ENCODE data around the gene DCST2.
A peak's percentile ranks its signal among the peaks of the same experiment; 100 is the strongest.
"Not testable (repeated sequence)": the region's sequence is repeated elsewhere in the genome, so short reads cannot be mapped to it uniquely, and the experiment has no call there.

Gene DCST2

DNA sequence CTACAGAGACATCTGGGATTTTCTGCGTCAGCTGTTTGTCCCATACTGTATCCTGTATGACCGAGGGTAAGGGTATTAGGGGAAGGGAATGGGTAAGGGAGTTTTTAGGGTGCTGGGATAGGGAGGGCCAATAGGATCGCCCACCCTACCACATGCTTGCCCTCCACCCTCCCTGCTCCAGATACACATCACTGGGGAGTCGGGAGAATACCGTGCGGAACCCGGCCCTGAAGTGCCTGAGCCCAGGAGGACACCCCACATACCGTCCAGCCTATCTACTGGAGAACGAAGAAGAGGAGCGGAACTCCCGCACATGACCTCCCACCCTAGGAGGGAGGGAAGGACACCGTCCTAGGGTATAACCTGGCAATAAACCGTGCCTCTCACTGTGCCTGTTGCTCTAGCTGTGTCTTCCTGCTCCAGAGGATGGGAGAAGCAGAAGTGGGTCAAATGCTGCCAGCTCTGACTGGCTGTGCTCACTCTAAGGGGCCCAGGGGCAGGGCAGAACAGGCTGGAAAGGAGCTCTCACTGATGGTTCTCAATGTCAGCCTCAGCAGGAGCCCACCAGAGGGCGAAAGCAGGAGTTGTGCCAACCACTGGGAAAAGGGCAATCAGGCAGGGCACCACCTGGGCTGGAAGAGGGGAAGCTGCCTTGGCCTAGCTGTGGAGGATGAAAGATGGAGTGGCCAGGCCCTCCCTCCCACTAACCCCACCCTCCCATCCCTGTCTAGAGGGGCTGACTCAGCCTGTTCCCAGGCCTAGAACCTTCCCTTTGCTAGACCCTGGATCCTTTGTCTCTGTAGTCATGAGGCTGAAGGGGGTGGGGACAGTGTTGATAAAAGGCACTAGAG lies 40.6 kb downstream of the DCST2 start:
- Mint-ChIP-seq H3K36me3 (peaks cover 7% of the 10 kb centered on the region), H3K27ac (no peak overlapping the region), H3K4me1 (peaks cover 38% of the 10 kb centered on the region), H3K9me3 (no peaks in the 10 kb centered on the region), H3K27me3 (no peaks in the 10 kb centered on the region), H3K4me3 (no peak overlapping the region)

DNA sequence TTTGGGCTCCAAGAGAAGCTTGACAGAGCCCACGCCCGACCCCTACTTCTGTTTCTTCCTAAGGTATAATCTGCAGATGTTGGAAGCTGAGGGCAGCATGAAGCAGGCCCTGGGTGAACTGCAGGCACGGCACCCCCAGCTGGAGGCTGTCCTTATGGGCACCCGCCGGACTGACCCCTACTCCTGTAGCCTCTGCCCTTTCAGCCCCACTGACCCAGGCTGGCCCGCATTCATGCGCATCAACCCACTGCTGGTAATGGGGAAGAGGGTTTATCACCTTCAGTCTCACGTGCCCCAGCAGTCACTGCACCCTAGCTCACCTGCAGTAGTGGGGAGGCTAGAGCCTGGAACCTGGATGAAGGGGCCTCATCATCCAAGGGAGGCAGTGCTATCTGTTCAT lies 43.3 kb downstream of the DCST2 start:
- Mint-ChIP-seq H3K27ac (no peak overlapping the region), H3K27me3 (no peaks in the 10 kb centered on the region), H3K4me3 (no peak overlapping the region), H3K4me1 (peaks cover 28% of the 10 kb centered on the region), H3K36me3 (peaks cover 7% of the 10 kb centered on the region), H3K9me3 (no peaks in the 10 kb centered on the region)

DNA sequence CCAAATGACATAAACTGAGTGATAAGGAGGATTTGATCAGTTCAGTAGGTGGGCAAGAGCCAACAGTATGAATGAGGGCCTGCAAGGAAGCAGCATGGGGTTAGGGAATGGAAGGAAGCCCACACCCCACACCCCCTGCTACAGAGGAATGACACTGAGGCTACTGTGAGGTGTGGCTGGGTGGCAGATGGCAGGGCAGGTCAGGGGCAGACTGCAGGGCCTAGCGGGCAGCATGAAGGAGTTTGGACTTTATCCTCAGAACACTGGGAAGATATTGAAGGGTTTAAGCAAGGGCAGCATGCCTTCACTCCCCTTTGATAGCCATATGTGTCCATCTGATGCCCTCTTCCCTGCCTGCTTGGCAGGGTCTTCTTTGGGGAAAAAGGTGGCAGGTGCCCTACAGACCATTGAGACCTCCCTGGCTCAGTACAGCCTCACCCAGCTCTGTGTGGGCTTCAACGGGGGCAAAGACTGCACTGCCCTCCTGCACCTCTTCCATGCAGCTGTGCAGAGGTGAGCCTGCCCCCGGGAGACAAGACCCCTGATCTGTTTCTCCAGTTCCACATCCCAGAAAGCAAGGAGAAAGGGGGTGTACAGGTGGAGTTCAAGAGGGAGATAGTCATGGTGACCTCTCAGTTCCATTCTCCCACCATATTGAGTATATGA lies 44.3 kb downstream of the DCST2 start:
- Mint-ChIP-seq H3K4me1 (peaks cover 32% of the 10 kb centered on the region), H3K27me3 (no peaks in the 10 kb centered on the region), H3K4me3 (no peak overlapping the region), H3K36me3 (peaks cover 7% of the 10 kb centered on the region), H3K27ac (no peak overlapping the region), H3K9me3 (no peaks in the 10 kb centered on the region)

DNA sequence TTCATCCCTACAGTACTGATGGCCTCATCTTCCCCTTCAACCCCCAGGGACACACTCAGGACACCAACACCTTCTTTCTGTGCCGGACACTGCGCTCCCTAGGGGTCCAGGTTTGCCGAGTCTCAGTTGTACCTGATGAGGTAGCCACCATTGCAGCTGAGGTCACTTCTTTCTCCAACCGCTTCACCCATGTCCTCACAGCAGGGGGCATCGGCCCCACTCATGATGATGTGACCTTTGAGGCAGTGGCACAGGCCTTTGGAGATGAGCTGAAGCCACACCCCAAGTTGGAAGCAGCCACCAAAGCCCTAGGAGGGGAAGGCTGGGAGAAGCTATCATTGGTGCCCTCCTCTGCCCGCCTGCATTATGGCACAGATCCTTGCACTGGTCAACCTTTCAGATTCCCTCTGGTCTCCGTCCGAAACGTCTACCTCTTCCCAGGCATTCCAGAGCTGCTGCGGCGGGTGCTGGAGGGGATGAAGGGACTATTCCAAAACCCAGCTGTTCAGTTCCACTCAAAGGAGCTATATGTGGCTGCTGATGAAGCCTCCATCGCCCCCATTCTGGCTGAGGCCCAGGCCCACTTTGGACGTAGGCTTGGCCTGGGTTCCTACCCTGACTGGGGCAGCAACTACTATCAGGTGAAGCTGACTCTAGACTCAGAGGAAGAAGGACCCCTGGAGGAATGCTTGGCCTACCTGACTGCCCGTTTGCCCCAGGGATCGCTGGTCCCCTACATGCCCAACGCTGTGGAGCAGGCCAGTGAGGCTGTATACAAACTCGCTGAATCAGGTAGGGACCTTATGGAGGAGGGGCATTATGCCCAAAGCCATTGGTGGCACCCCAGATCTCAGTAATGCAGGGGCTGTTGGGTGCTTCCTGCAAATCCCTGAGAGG lies 45.3 kb downstream of the DCST2 start:
- Mint-ChIP-seq H3K4me3 (no peak overlapping the region), H3K27me3 (no peaks in the 10 kb centered on the region), H3K4me1 (peaks cover 36% of the 10 kb centered on the region), H3K36me3 (peaks cover 7% of the 10 kb centered on the region), H3K27ac (peak overlapping the region; percentile 12), H3K9me3 (no peaks in the 10 kb centered on the region)

DNA sequence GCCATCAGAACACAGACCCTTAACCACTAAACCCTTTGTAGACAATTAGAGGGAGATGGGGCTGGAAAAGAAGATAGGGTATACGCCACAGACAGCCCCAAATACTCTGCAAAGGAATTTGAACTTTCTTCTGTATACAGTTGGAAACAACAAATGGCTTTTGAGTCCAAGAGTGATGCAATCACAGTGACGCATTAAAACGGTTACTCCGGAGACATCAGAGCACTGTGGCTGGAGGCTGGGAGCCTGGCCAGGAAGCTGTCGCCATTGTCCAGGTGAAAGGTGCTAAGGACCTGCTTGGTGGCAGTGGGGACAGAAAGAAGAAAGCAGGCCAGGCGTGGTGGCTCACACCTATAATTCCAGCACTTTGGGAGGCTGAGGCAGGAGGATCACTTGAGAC lies 46.3 kb downstream of the DCST2 start:
- Mint-ChIP-seq H3K4me1 (peaks cover 33% of the 10 kb centered on the region), H3K9me3 (no peaks in the 10 kb centered on the region), H3K27me3 (no peaks in the 10 kb centered on the region), H3K36me3 (peaks cover 7% of the 10 kb centered on the region), H3K27ac (no peak overlapping the region), H3K4me3 (no peak overlapping the region)

DNA sequence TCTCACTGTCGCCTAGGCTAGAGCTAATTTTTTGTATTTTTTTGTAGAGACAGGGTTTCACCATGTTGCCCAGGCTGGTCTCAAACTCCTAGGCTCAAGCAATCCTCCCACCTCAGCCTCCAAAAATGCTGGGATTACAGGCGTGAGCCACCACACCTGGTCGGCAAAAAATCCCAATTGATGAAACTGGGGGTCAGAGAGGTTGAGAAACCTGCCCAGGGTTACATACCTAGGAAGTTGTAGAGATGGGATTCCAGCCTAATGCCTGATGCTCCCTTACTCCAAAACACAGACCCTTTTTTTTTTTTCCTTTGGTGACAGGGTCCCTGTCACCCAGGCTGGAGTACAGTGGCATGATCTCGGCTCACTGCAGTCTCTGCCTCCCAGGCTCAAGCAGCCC lies 46.8 kb downstream of the DCST2 start:
- H3K36me3 Mint-ChIP-seq, H3K9me3 Mint-ChIP-seq, H3K27me3 Mint-ChIP-seq, H3K4me3 Mint-ChIP-seq, H3K27ac Mint-ChIP-seq: not testable (repeated sequence)
- H3K4me1 Mint-ChIP-seq: peaks cover 32% of the 10 kb centered on the region

DNA sequence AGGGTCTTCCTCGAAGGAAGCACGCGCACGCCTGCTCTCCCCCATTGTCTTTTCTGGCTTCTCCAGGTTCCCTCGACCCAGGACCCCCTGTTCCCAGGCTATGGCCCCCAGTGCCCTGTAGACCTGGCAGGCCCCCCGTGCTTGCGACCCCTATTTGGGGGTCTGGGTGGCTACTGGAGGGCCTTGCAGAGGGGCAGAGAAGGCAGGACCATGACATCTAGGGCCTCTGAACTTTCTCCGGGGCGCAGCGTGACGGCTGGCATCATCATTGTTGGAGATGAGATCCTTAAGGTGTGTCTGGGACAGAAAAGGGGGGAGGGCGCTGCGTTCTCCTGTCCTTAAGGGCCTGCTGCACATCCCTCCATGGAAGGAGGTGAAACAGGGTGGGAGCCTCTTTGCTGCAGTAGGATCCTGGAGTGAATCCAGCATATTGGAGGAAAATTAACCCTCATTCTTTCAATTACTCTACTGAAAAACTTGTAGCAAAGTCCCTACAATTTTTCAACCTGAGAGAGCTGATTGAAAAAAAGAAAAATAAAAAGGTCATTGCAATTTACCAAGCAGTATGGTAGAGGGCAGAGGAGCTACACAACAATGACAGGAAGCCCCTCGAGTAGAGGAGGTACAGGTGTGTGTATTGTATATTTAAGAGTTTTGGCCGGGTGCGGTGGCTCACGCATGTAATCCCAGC lies 49.7 kb downstream of the DCST2 start:
- Mint-ChIP-seq H3K9me3 (no peaks in the 10 kb centered on the region), H3K27ac (no peak overlapping the region), H3K4me1 (peaks cover 22% of the 10 kb centered on the region), H3K4me3 (no peak overlapping the region), H3K27me3 (no peaks in the 10 kb centered on the region), H3K36me3 (peaks cover 3% of the 10 kb centered on the region)

DNA sequence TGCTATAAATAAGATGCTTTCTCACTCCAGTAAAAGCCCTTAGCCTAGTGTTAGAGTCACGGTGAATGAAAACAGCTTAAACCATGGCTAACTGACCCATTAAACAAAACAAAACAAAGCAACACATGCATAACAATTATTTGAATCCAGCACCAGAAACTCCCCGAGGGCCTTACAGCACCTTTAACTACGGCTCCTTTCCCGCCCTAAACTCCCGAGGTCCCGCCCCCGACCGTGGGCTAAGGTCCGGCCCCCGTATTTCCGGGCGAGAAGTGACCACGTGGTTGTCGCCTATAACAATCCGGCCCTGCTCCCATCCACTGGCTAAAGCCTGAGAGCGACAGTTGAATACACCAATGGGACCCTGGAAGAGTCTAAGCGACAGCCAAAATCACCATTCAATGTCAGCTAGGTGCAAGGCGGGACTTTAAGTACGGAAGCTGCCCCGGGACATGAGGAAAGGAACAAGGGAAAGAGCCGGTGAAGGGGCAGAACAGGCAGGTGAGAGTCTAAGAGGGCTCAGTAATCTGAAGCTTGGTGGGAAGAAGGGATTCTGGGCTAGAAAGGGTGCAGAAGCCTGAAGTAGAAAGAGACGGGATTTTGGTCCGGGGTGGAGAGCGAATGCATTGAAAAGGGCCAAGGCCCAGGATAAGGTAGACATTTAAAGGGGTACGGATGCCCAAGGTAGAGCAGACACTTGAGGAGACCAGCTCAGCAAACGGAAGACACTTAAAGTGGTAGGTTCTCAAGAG lies 50.5 kb downstream of the DCST2 start, which contains the start of gene FLAD1:
TSS of gene FLAD1 (plus strand) at position 448 of the 752 bp plus-strand sequence. CDS start 351 bp downstream, outside the sequence.
- Mint-ChIP-seq H3K4me1 (peaks cover 13% of the 10 kb centered on the region), H3K27ac (peak within 1 kb of the TSS; percentile 41), H3K36me3 (peaks cover 2% of the 10 kb centered on the region), H3K27me3 (no peaks in the 10 kb centered on the region), H3K4me3 (no peak within 1 kb of the TSS), H3K9me3 (no peaks in the 10 kb centered on the region)

DNA sequence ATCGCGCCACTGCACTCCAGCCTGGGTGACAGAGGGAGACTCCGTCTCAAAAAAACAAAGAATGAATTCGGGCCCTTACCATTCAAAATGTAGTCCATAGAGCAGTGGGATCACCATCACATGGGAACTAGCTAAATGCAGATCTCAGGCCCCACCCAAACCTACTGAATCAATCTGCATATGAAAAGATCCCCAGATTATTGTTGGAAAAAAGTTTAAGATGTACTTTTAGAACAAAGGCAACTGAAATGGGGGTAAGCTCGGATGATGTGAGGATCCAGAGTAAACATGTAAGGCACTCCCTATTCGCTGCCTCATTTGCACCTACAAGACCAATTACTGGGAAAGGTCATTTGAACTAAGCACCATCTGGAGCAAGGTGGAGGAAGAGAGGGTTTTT lies 51.2 kb downstream of the DCST2 start:
- Mint-ChIP-seq H3K27ac (peak overlapping the region; percentile 41), H3K4me1 (peaks cover 12% of the 10 kb centered on the region), H3K36me3 (peaks cover 2% of the 10 kb centered on the region), H3K4me3 (no peak overlapping the region), H3K27me3 (no peaks in the 10 kb centered on the region), H3K9me3 (no peaks in the 10 kb centered on the region)

DNA sequence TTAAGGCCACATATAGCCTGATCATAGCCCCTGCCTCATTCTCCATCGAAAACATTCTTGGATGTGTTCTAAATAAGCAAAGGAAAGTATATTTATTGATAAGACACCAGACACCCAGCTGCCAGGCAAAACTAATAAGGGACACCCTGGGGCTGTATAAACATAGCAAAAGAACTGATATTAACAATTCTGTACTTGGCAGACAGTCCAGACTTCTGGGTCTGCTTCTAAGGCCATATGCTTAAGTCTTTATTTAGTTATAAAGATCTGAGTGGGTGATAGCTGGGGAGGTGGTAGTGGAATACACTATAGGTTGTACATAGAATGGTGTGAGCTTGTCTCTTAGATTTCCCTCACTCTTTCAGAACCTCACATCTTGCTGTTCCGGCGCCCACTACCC lies 55.2 kb downstream of the DCST2 start:
- H3K4me1 Mint-ChIP-seq: no peaks in the 10 kb centered on the region
- H3K4me3 Mint-ChIP-seq: no peak overlapping the region
- H3K36me3 Mint-ChIP-seq: peaks cover 2% of the 10 kb centered on the region
- H3K9me3 Mint-ChIP-seq: no peaks in the 10 kb centered on the region
- H3K27me3 Mint-ChIP-seq: no peaks in the 10 kb centered on the region
- H3K27ac Mint-ChIP-seq: no peak overlapping the region

DNA sequence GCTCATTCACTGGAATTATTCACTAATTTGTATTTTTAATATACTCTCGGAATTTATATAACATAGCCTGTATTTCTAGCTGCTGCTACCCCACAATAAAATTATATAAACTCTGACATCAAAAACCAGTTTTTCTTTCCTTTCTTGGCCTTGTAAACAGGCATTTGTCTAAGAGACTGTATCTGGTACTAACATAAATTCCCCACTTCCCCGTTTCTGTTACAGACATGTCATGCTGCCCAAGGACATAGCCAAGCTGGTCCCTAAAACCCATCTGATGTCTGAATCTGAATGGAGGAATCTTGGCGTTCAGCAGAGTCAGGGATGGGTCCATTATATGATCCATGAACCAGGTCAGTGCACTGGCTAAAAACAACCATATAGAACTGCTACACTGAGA lies 55.8 kb downstream of the DCST2 start:
- peak overlapping the region; percentile 26 for H3K27ac Mint-ChIP-seq
- not testable (repeated sequence) for H3K4me1 Mint-ChIP-seq, H3K9me3 Mint-ChIP-seq

DNA sequence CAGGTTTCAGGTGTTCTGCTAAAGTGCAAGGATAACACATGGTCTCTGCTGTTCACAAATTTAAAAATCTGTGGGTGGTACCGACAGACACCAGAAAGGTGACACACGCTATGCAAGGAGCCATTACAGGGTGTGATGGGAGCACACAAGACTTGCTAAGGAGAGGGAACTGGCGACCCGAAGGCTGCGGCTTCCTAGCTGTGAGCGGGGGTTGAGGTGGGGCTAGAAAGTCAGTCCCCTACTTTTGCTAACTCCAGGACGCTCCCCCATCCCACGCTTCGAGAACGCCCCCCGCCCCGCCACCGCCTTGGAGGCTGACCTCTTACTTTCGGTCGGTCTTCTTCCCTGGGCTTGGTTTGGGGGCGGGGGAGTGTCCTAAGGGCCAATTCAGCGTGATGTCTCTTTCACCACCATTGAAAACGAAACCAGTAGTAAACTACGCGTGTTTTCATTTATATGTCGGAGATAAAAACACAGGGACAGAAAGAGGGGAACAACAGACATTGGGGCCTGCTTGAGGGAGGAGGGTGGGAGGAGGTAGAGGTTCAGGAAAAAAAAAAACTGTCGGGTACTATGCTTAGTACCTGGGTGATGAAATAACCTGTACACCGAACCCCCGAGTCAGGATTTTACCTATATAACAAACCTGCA lies 58.0 kb downstream of the DCST2 start:
- no peak overlapping the region for H3K27ac Mint-ChIP-seq
- H3K9me3 Mint-ChIP-seq: no peaks in the 10 kb centered on the region
- no peaks in the 10 kb centered on the region for H3K27me3 Mint-ChIP-seq
- H3K36me3 Mint-ChIP-seq: peaks cover 2% of the 10 kb centered on the region
- no peak overlapping the region for H3K4me3 Mint-ChIP-seq
- H3K4me1 Mint-ChIP-seq: peaks cover 23% of the 10 kb centered on the region

More for the DNA sequence above, 55.8 kb downstream of the DCST2 start:
- not testable (repeated sequence) for H3K27me3 Mint-ChIP-seq, H3K36me3 Mint-ChIP-seq, H3K4me3 Mint-ChIP-seq

DNA sequence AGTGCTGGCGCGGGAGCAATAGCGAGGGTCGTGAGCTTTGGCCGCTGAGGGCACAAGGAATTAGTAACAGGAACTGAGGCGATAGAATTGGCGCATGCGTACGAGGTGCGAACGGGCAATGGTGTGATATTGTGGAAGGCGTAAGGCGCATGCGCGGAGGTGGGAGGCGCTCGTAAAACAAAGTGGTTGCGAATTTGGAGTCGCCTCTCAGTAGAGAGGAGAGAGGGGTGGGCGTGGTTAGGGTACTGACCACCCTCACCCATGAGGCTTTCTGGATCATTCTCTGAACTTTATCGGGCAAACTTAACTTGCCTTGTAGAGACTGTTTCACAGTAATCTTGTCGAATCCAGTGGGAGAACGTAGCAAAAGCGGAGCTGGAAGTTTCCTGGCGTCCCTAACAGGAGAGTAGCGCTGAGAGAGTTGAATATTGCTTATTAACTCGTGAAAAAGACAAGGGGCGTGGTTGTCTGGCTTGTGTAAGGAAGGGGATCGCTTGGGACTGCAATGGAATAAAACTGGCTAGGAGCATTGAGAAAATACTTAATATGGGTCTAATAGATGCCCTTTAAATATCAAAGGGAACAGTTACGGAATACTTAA lies 58.7 kb downstream of the DCST2 start:
- peaks cover 2% of the 10 kb centered on the region for H3K36me3 Mint-ChIP-seq
- H3K9me3 Mint-ChIP-seq: no peaks in the 10 kb centered on the region
- H3K27ac Mint-ChIP-seq: no peak overlapping the region
- peaks cover 23% of the 10 kb centered on the region for H3K4me1 Mint-ChIP-seq
- no peaks in the 10 kb centered on the region for H3K27me3 Mint-ChIP-seq
- H3K4me3 Mint-ChIP-seq: no peak overlapping the region
